H9 (cell line): ENCODE results near the gene STK24. TPM values are rescaled to one million over a fixed set of nuclear protein-coding genes. Genes with fewer than 3 reads are reported as not detected.

Source experiments
- DNase-seq: peaks from one replicate; pipeline ENCODE4 v3.0.0-alpha.2; 2017
- H2AFZ ChIP-seq: one replicate; pipeline ENCODE4 v1.6.1; 2013; ENCODE audit warnings: mild to moderate bottlenecking, low read length, control low read depth, moderate library complexity
- H2AK5ac ChIP-seq: 2 replicates; pipeline ENCODE4 v1.6.1; 2013; ENCODE audit warnings: low read length, control low read depth, mixed read lengths; ENCODE audit not compliant: insufficient read length
- H2BK120ac ChIP-seq: one replicate; pipeline ENCODE4 v1.6.1; 2013; ENCODE audit warnings: low read depth, mild to moderate bottlenecking, low read length, control low read depth, inconsistent platforms; ENCODE audit not compliant: poor library complexity, severe bottlenecking
- H2BK12ac ChIP-seq: 2 replicates; pipeline ENCODE4 v1.6.1; 2013; ENCODE audit warnings: low read length, control low read depth, mixed read lengths, low read depth; ENCODE audit not compliant: insufficient read length
- H2BK15ac ChIP-seq: 2 replicates; pipeline ENCODE4 v1.6.1; 2013; ENCODE audit warnings: low read depth, low read length, control low read depth
- H2BK20ac ChIP-seq: one replicate; pipeline ENCODE4 v1.6.1; 2013; ENCODE audit warnings: low read depth, mild to moderate bottlenecking, low read length, control low read depth, inconsistent platforms; ENCODE audit not compliant: poor library complexity, severe bottlenecking
- H2BK5ac ChIP-seq: 2 replicates; pipeline ENCODE4 v1.6.1; 2013; ENCODE audit warnings: low read length, control low read depth, mixed read lengths; ENCODE audit not compliant: insufficient read length
- H3K14ac ChIP-seq: 2 replicates; pipeline ENCODE4 v1.6.1; 2013; ENCODE audit warnings: low read length, control low read depth; ENCODE audit not compliant: insufficient read depth
- H3K18ac ChIP-seq: 2 replicates; pipeline ENCODE4 v1.6.1; 2013; ENCODE audit warnings: low read depth, mild to moderate bottlenecking, mixed read lengths, low read length, control low read depth; ENCODE audit not compliant: insufficient read length
- H3K23ac ChIP-seq: 2 replicates; pipeline ENCODE4 v1.6.1; 2013; ENCODE audit warnings: low read length, control low read depth, mixed read lengths, low read depth; ENCODE audit not compliant: insufficient read length
- H3K23me2 ChIP-seq: 2 replicates; pipeline ENCODE4 v1.6.1; 2013; ENCODE audit warnings: low read depth, mild to moderate bottlenecking, mixed read lengths, low read length, control low read depth; ENCODE audit not compliant: insufficient read length, poor library complexity, severe bottlenecking
- H3K27ac ChIP-seq: 2 replicates; pipeline ENCODE4 v1.5.1; 2013; ENCODE audit warnings: low read length, control low read depth, mixed read lengths, low read depth; ENCODE audit not compliant: insufficient read length
- H3K27me3 ChIP-seq: 2 replicates; pipeline ENCODE4 v1.6.1; 2013; ENCODE audit warnings: low read length, control low read depth, inconsistent platforms; ENCODE audit not compliant: insufficient read depth
- H3K4ac ChIP-seq: 2 replicates; pipeline ENCODE4 v1.6.1; 2013; ENCODE audit warnings: low read depth, mild to moderate bottlenecking, control low read depth, inconsistent platforms, low read length, moderate library complexity
- H3K4me1 ChIP-seq: 2 replicates; pipeline ENCODE4 v1.6.1; 2013; ENCODE audit warnings: low read length, control low read depth, inconsistent platforms; ENCODE audit not compliant: insufficient read depth
- H3K4me2 ChIP-seq: 2 replicates; pipeline ENCODE4 v1.6.1; 2013; ENCODE audit warnings: low read length, control low read depth, mixed read lengths; ENCODE audit not compliant: insufficient read length, insufficient read depth
- H3K56ac ChIP-seq: 2 replicates; pipeline ENCODE4 v1.6.1; 2013; ENCODE audit warnings: low read depth, mild to moderate bottlenecking, mixed read lengths, low read length, control low read depth; ENCODE audit not compliant: insufficient read length
- H3K79me1 ChIP-seq: 2 replicates; pipeline ENCODE4 v1.6.1; 2013; ENCODE audit warnings: low read depth, mild to moderate bottlenecking, moderate library complexity, low read length, control low read depth, inconsistent platforms; ENCODE audit not compliant: insufficient read depth, poor library complexity, severe bottlenecking
- H3K79me2 ChIP-seq: 2 replicates; pipeline ENCODE4 v1.6.1; 2013; ENCODE audit warnings: low read length, control low read depth, inconsistent platforms; ENCODE audit not compliant: insufficient read depth
- H3K9ac ChIP-seq: 2 replicates; pipeline ENCODE4 v1.6.1; 2013; ENCODE audit warnings: low read length, control low read depth, mixed read lengths; ENCODE audit not compliant: insufficient read length; ENCODE audit errors: extremely low read depth
- H3K9me3 ChIP-seq: one replicate; pipeline ENCODE4 v1.6.1; 2013; ENCODE audit warnings: low read depth, low read length, inconsistent platforms; ENCODE audit not compliant: control insufficient read depth
- H3T11ph ChIP-seq: one replicate; pipeline ENCODE4 v1.6.1; 2013; ENCODE audit warnings: mild to moderate bottlenecking, low read length, control low read depth, inconsistent platforms
- H4K20me1 ChIP-seq: one replicate; pipeline ENCODE4 v1.6.1; 2013; ENCODE audit not compliant: control insufficient read depth, insufficient read length, insufficient read depth
- H4K5ac ChIP-seq: 2 replicates; pipeline ENCODE4 v1.6.1; 2013; ENCODE audit warnings: low read depth, mild to moderate bottlenecking, mixed read lengths, low read length, control low read depth; ENCODE audit not compliant: insufficient read length
- H4K8ac ChIP-seq: replicated peaks from 2 replicates; pipeline ENCODE4 v1.6.1; 2013; ENCODE audit warnings: low read length, control low read depth, mixed read lengths, low read depth; ENCODE audit not compliant: insufficient read length
- H4K91ac ChIP-seq: 2 replicates; pipeline ENCODE4 v1.6.1; 2013; ENCODE audit warnings: low read depth, mild to moderate bottlenecking, moderate library complexity, mixed read lengths, low read length, control low read depth; ENCODE audit not compliant: insufficient read length
- H3K27ac Mint-ChIP-seq, 3 experiments: 2 replicates in 2 of 3; 3 replicates in 1 of 3; pipeline ENCODE4 v1.8.0; 2020 to 2021; ENCODE audit warnings: mixed read lengths in 3 of 3, mild to moderate bottlenecking in 1 of 3, moderate library complexity in 1 of 3
- H3K27me3 Mint-ChIP-seq: 2 replicates; pipeline ENCODE4 v1.8.0; 2021; ENCODE audit warnings: low read depth, mild to moderate bottlenecking, moderate library complexity, mixed read lengths
- H3K36me3 Mint-ChIP-seq, 3 experiments: 2 replicates in 2 of 3; 3 replicates in 1 of 3; pipeline ENCODE4 v1.8.0; 2020 to 2021; ENCODE audit warnings: low read depth in 3 of 3, mixed read lengths in 3 of 3; ENCODE audit not compliant: insufficient read depth in 1 of 3
- H3K4me1 Mint-ChIP-seq, 2 experiments: 2 replicates each; pipeline ENCODE4 v1.8.0; 2020; ENCODE audit warnings: mixed read lengths in 2 of 2
- H3K4me3 Mint-ChIP-seq, 2 experiments: 2 replicates in 1 of 2; 3 replicates in 1 of 2; pipeline ENCODE4 v1.8.0; 2020 to 2021; ENCODE audit warnings: mild to moderate bottlenecking in 2 of 2, mixed read lengths in 2 of 2, moderate library complexity in 1 of 2
- H3K9me3 Mint-ChIP-seq, 2 experiments: 2 replicates in 1 of 2; 3 replicates in 1 of 2; pipeline ENCODE4 v1.8.0; 2020; ENCODE audit warnings: mild to moderate bottlenecking in 2 of 2, mixed read lengths in 2 of 2, moderate library complexity in 1 of 2
- CTCF ChIP-seq: fragments of 200-600 bp; sonication (generic); conservative IDR thresholded peaks from 3 replicates; pipeline ENCODE4 v1.8.0; 2021; ENCODE audit warnings: antibody characterized with exemption, mild to moderate bottlenecking
- WGBS: extraction: QIAGEN DNeasy Blood & Tissue Kit; methylation state at CpG from one replicate; pipeline ENCODE4 v1.1.7; 2013; ENCODE audit warnings: missing lambda C conversion rate, low lambda C conversion rate, mixed read lengths; ENCODE audit not compliant: insufficient read length; ENCODE audit errors: extremely low coverage; 5-methylcytosine and 5-hydroxymethylcytosine counted together
- total RNA-seq: library from RNA; stranded (reverse); gene quantifications from 2 replicates; pipeline ENCODE4 v1.2.1, GENCODE V29; 2021

The STK24 gene
- total RNA-seq, 1 experiment from 2014 or later: 134 TPM

GRCh38 chr13:98459721-98460370, 117.1 kb downstream of the STK24 start:
- Mint-ChIP-seq H3K9me3 (no peaks in the 10 kb centered on the region), H3K4me3 (no peak overlapping the region), H3K36me3 (peaks cover 45 to 82% (median 79%) of the 10 kb centered on the region in 3 experiments), H3K27ac (peak overlapping the region in 2 of 3 experiments; percentile 66 to 90; a peak in 5 of 7 replicates), H3K27me3 (no peaks in the 10 kb centered on the region), H3K4me1 (peaks cover 14 to 18% of the 10 kb centered on the region in 2 experiments)
- Histone ChIP-seq H3K27me3 (no peaks in the 10 kb centered on the region), H3K18ac (no peak overlapping the region), H2AFZ (no peak overlapping the region), H3K4me2 (no peak overlapping the region), H3K79me2 (no peaks in the 10 kb centered on the region), H4K91ac (no peak overlapping the region), H4K20me1 (no peaks in the 10 kb centered on the region), H3K4me1 (0 out of 2 replicates have a peak, but pooled peaks cover under 1% of the 10 kb centered on the region), H3K56ac (no peak overlapping the region), H2BK5ac (no peak overlapping the region), H3K23ac (no peak overlapping the region), H2AK5ac (no peak overlapping the region), H4K8ac (no peak overlapping the region), H2BK20ac (no peak overlapping the region), H2BK120ac (no peak overlapping the region), H3K23me2 (no peaks in the 10 kb centered on the region), H3K27ac (no peak overlapping the region), H3K9me3 (no peaks in the 10 kb centered on the region), H3K4ac (no peak overlapping the region), H3K79me1 (no peaks in the 10 kb centered on the region), H2BK12ac (no peak overlapping the region), H2BK15ac (no peak overlapping the region), H3T11ph (no peak overlapping the region), H4K5ac (no peak overlapping the region), H3K9ac (no peak overlapping the region), H3K14ac (no peak overlapping the region)
- no CpG with 5 or more reads among the region's 13 CpGs for WGBS
- no peak for TF ChIP-seq CTCF
- no peak for DNase-seq
